Natural killer cell (primary cell): ENCODE measurements around the gene RDX. TPM values are rescaled to one million over a fixed set of nuclear protein-coding genes. Genes with fewer than 3 reads are reported as not detected.
"Not testable (repeated sequence)": the region's sequence is repeated elsewhere in the genome, so short reads cannot be mapped to it uniquely, and the experiment has no call there.

Experiments used
- ATAC-seq, 3 donors: fragments of 150-1000 bp in 2 of 3; fragments of 200-7000 bp in 1 of 3; cut with Tn5 transposase; 1 replicate in 1 of 3; 2 replicates in 2 of 3; pipeline ENCODE4 v1.10.0; 2021; ENCODE audit warnings: mild to moderate bottlenecking in 2 of 3, moderate library complexity in 2 of 3
- DNase-seq, 2 donors: peaks; one replicate each; pipeline versions ENCODE4 v3.0.0 to v3.0.0-alpha.2; 2013 to 2021; ENCODE audit warnings: mixed read lengths in 1 of 2
- H3K27ac ChIP-seq: one replicate; pipeline ENCODE4 v1.5.1; 2013; ENCODE audit warnings: mild to moderate bottlenecking, low read length
- H3K27me3 ChIP-seq: one replicate; pipeline ENCODE4 v1.6.1; 2013; ENCODE audit warnings: low read length; ENCODE audit not compliant: control insufficient read depth, insufficient read depth
- H3K36me3 ChIP-seq: one replicate; pipeline ENCODE4 v1.6.1; 2013; ENCODE audit warnings: low read length; ENCODE audit not compliant: control insufficient read depth, insufficient read depth
- H3K4me1 ChIP-seq: one replicate; pipeline ENCODE4 v1.6.1; 2013; ENCODE audit warnings: low read length; ENCODE audit not compliant: control insufficient read depth, insufficient read depth
- H3K4me3 ChIP-seq: one replicate; pipeline ENCODE4 v1.5.1; 2013; ENCODE audit warnings: low read length
- H3K9me3 ChIP-seq: one replicate; pipeline ENCODE4 v1.6.1; 2013; ENCODE audit warnings: low read length; ENCODE audit not compliant: control insufficient read depth, insufficient read depth
- H3K27ac Mint-ChIP-seq, 2 donors: one replicate each; pipeline ENCODE4 v1.8.0; 2022; ENCODE audit warnings: mild to moderate bottlenecking in 2 of 2, mixed read lengths in 2 of 2, moderate library complexity in 1 of 2
- H3K27me3 Mint-ChIP-seq, 2 donors: one replicate each; pipeline ENCODE4 v1.8.0; 2022; ENCODE audit warnings: low read depth in 2 of 2, mixed read lengths in 2 of 2
- H3K36me3 Mint-ChIP-seq: one replicate; pipeline ENCODE4 v1.8.0; 2022; ENCODE audit warnings: mixed read lengths
- H3K4me1 Mint-ChIP-seq, 2 donors: one replicate each; pipeline ENCODE4 v1.8.0; 2022; ENCODE audit warnings: mixed read lengths in 2 of 2
- H3K4me3 Mint-ChIP-seq: one replicate; pipeline ENCODE4 v1.8.0; 2022; ENCODE audit warnings: mild to moderate bottlenecking, moderate library complexity, mixed read lengths
- H3K9me3 Mint-ChIP-seq, 2 donors: one replicate each; pipeline ENCODE4 v1.8.0; 2022; ENCODE audit warnings: mixed read lengths in 2 of 2
- WGBS: methylation state at CpG from one replicate; pipeline ENCODE4 v1.1.7; 2013; ENCODE audit warnings: missing lambda C conversion rate; ENCODE audit not compliant: insufficient coverage; 5-methylcytosine and 5-hydroxymethylcytosine counted together
- intact Hi-C: fragments of 100-400 bp; cut with micrococcal nuclease; formaldehyde crosslinking; loops from one replicate; pipeline ENCODE4 v1.14.2; 2022
- total RNA-seq, 4 donors: library from RNA; stranded (reverse); fragments of 120-200 nt in 1 of 4; gene quantifications; one replicate each; pipeline versions ENCODE4 v1.2.3 to v1.2.4, GENCODE V29; 2013 to 2022
- TF ChIP-seq, protein P1 (sequence below): fragments of 200-600 bp; IDR thresholded peaks from one replicate; pipeline ENCODE4 v1.8.0; 2022; ENCODE audit warnings: antibody characterized with exemption

Gene RDX
- total RNA-seq, 3 donors from 2014 or later (not counting 1 experiment from before 2014, with no cell fraction given), result 22.6 to 31.1 (median 25.9) TPM

- no peaks in the 10 kb centered on the region for H3K27me3 Mint-ChIP-seq
- 77% methylated on average over 3 of the region's 3 CpGs for WGBS
- Histone ChIP-seq H3K36me3 (no peaks in the 10 kb centered on the region), H3K27me3 (no peaks in the 10 kb centered on the region), H3K9me3 (no peaks in the 10 kb centered on the region), H3K27ac (no peak overlapping the region), H3K4me1 (no peaks in the 10 kb centered on the region), H3K4me3 (no peak overlapping the region)
- TF ChIP-seq, protein P1, sequence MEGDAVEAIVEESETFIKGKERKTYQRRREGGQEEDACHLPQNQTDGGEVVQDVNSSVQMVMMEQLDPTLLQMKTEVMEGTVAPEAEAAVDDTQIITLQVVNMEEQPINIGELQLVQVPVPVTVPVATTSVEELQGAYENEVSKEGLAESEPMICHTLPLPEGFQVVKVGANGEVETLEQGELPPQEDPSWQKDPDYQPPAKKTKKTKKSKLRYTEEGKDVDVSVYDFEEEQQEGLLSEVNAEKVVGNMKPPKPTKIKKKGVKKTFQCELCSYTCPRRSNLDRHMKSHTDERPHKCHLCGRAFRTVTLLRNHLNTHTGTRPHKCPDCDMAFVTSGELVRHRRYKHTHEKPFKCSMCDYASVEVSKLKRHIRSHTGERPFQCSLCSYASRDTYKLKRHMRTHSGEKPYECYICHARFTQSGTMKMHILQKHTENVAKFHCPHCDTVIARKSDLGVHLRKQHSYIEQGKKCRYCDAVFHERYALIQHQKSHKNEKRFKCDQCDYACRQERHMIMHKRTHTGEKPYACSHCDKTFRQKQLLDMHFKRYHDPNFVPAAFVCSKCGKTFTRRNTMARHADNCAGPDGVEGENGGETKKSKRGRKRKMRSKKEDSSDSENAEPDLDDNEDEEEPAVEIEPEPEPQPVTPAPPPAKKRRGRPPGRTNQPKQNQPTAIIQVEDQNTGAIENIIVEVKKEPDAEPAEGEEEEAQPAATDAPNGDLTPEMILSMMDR, result no peak
- H3K4me3 Mint-ChIP-seq, result no peak overlapping the region
- H3K27ac Mint-ChIP-seq, result no peak overlapping the region
- H3K9me3 Mint-ChIP-seq, result no peaks in the 10 kb centered on the region
- ATAC-seq (no peak), DNase-seq (no peak)
- intact Hi-C loops, result no loop called here
- no peaks in the 10 kb centered on the region for H3K36me3 Mint-ChIP-seq
- H3K4me1 Mint-ChIP-seq, result no peaks in the 10 kb centered on the region
Observed at GRCh38 chr11:110311783-110312579, 15.6 kb upstream of the RDX start.

GRCh38 chr11:110308071-110308470 lies 11.7 kb upstream of the RDX start:
- intact Hi-C loops, result no loop called here
- H3K27me3 Mint-ChIP-seq, result no peaks in the 10 kb centered on the region
- H3K4me1 Mint-ChIP-seq, result no peaks in the 10 kb centered on the region
- H3K27me3 ChIP-seq, result no peaks in the 10 kb centered on the region
- H3K4me1 ChIP-seq, result no peaks in the 10 kb centered on the region
- no peak for ATAC-seq
- TF ChIP-seq, protein P1, result no peak
- no peaks in the 10 kb centered on the region for H3K36me3 ChIP-seq
- no peaks in the 10 kb centered on the region for H3K36me3 Mint-ChIP-seq
- no peak for DNase-seq
- H3K27ac Mint-ChIP-seq, result no peak overlapping the region
- no peak overlapping the region for H3K27ac ChIP-seq
- no peak overlapping the region for H3K4me3 Mint-ChIP-seq
- no peaks in the 10 kb centered on the region for H3K9me3 ChIP-seq
- no peak overlapping the region for H3K4me3 ChIP-seq
- WGBS, result 98% methylated on average over 4 of the region's 5 CpGs
- no peaks in the 10 kb centered on the region for H3K9me3 Mint-ChIP-seq

- WGBS, result 91% methylated on average over 4 of the region's 4 CpGs
- H3K27me3 ChIP-seq, H3K4me1 ChIP-seq, H3K27ac ChIP-seq, H3K9me3 Mint-ChIP-seq, ATAC-seq, H3K27me3 Mint-ChIP-seq, intact Hi-C loops, H3K27ac Mint-ChIP-seq, H3K9me3 ChIP-seq, DNase-seq, H3K36me3 ChIP-seq, H3K4me3 Mint-ChIP-seq, H3K36me3 Mint-ChIP-seq, H3K4me1 Mint-ChIP-seq, H3K4me3 ChIP-seq: not testable (repeated sequence)
Observed at GRCh38 chr11:110306019-110306388, 9.6 kb upstream of the RDX start.

DNA sequence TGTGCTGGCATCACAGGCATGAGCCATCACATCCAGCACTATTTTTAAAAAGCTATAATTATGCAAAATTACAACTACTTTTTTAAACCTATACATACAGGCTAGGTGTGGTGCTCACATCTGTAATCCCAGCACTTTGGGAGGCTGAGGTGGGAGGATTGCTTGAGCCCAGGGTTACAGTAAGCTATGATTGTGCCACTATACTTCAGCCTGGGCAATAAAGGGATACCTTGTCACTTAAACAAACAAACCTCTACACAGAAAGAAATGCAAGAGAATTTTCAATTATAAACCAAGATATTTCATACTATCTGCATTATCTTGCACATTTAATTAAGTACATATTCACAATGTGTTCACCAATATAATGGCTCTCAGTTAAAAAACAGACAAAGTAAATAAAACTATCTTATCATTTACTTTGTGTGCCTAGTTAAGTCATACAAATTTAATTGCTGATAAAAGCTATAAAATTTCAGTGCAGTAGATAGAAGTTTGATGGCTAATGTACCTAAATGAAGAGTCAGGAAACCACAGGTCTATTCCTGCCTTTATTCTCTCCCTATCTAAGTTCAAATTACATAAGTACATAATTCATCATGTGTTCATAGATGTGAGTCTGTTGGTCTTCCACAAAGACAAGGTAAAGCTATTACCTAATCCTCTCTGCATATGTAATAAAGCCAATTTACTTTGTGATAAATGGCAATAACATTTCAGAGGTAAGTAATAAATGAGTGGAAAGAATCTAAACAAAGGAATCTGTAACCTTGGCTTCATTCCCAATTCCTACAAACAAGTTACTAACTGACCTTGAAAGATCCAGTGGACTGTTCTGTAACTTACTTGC lies 9.0 kb upstream of the RDX start:
- Histone ChIP-seq H3K27me3 (no peaks in the 10 kb centered on the region), H3K4me1 (no peaks in the 10 kb centered on the region), H3K27ac (no peak overlapping the region), H3K36me3 (no peaks in the 10 kb centered on the region), H3K9me3 (no peaks in the 10 kb centered on the region), H3K4me3 (no peak overlapping the region)
- Mint-ChIP-seq H3K9me3 (no peaks in the 10 kb centered on the region), H3K4me3 (no peak overlapping the region), H3K36me3 (no peaks in the 10 kb centered on the region), H3K4me1 (no peaks in the 10 kb centered on the region), H3K27me3 (no peaks in the 10 kb centered on the region), H3K27ac (no peak overlapping the region)
- ATAC-seq (no peak), DNase-seq (no peak)
- intact Hi-C loops, result no loop called here
- TF ChIP-seq, protein P1, result no peak
